ENCODE results near the gene NEGR1.

GRCh38 chr1:71372496-71372895 lies 909.8 kb downstream of the NEGR1 start:
- TF ChIP-seq CTCF (conservative IDR thresholded peaks at IDR 0.05; ENCODE audit: low read depth in 2 of 2) (no peak), POLR2AphosphoS5 (IDR thresholded peaks at IDR 0.05; ENCODE audit: low read depth) (no peak), EZH2 (IDR thresholded peaks at IDR 0.05; ENCODE audit: low read depth, unreplicated experiment) (no peak), ZNF331 (CRISPR knock-in tag; IDR thresholded peaks at IDR 0.05; ENCODE audit: low read depth) (no peak), REST (IDR thresholded peaks at IDR 0.05; ENCODE audit: unreplicated experiment) (no peak), CREB1 (CRISPR knock-in tag; IDR thresholded peaks at IDR 0.05; ENCODE audit: low read depth) (no peak), STAT1 (IDR thresholded peaks at IDR 0.05; ENCODE audit: unreplicated experiment) (no peak), EZH2phosphoT487 (IDR thresholded peaks at IDR 0.05; ENCODE audit: unreplicated experiment) (no peak), NANOG (IDR thresholded peaks at IDR 0.05; ENCODE audit: borderline replicate concordance) (no peak), ZNF114 (CRISPR knock-in tag; IDR thresholded peaks at IDR 0.05) (no peak), ZNF462 (CRISPR knock-in tag; IDR thresholded peaks at IDR 0.05) (no peak)

All from GM23338 (cell line).